Measurements from ENCODE around the gene CHRDL1. TPM values are rescaled to one million over a fixed set of nuclear protein-coding genes. Genes with fewer than 3 reads are reported as not detected.

CHRDL1 gene
- polyA plus RNA-seq, 1 of the 3 experiments (the other 2 are of a cell fraction): 0.64 TPM

- ChIA-PET POLR2A (no interaction called here), CTCF (no interaction called here)
- Histone ChIP-seq H3K79me2 (ENCODE audit: insufficient read depth) (no peaks in the 10 kb centered on the region), H3K4me2 (no peak overlapping the region), H4K20me1 (ENCODE audit: insufficient read depth) (no peaks in the 10 kb centered on the region), H3K9ac (no peak overlapping the region), H3K27ac (ENCODE audit: low read depth in 2 of 2, low read length in 1 of 2) (no peak overlapping the region), H3K4me1 (ENCODE audit: control insufficient read depth in 1 of 2, insufficient read depth in 2 of 2, low read depth in 1 of 2, low read length in 1 of 2) (no peaks in the 10 kb centered on the region; a peak in 1 of 4 replicates), H3F3A (replicated peaks; ENCODE audit: insufficient read depth) (no peaks in the 10 kb centered on the region), H3K36me3 (replicated peaks in 1 of 2; ENCODE audit: control insufficient read depth in 1 of 2, insufficient read depth in 2 of 2, low read length in 1 of 2) (no peaks in the 10 kb centered on the region), H3K4me3 (ENCODE audit: low read depth in 2 of 2, low read length in 1 of 2) (no peak overlapping the region), H3K27me3 (ENCODE audit: insufficient read depth) (peaks cover 4% of the 10 kb centered on the region; the same call in 1 of the 2 replicates), H2AFZ (ENCODE audit: low read depth) (no peak overlapping the region), H3K9me3 (no peaks in the 10 kb centered on the region), H3K9me2 (no peaks in the 10 kb centered on the region)
- no peak for DNase-seq
- WGBS (ENCODE audit: low lambda C conversion rate): 17% methylated on average over 1 of the region's 1 CpG
- TF ChIP-seq NRF1 (IDR thresholded peaks at IDR 0.05; ENCODE audit: low read depth, low read length) (no peak), RAD21 (IDR thresholded peaks at IDR 0.05; ENCODE audit: low read length) (no peak)
Measured at GRCh38 chrX:110691446-110691845, 104.2 kb downstream of the CHRDL1 start.

GRCh38 chrX:110684653-110685052, 111.0 kb downstream of the CHRDL1 start:
- Histone ChIP-seq H3K27me3 (ENCODE audit: insufficient read depth) (no peaks in the 10 kb centered on the region), H3K9me2 (no peaks in the 10 kb centered on the region), H3K27ac (ENCODE audit: low read depth in 2 of 2, low read length in 1 of 2) (no peak overlapping the region), H2AFZ (ENCODE audit: low read depth) (no peak overlapping the region), H3K9me3 (no peaks in the 10 kb centered on the region), H3K4me2 (no peak overlapping the region), H3K36me3 (replicated peaks in 1 of 2; ENCODE audit: control insufficient read depth in 1 of 2, insufficient read depth in 2 of 2, low read length in 1 of 2) (no peaks in the 10 kb centered on the region), H3K4me3 (ENCODE audit: low read depth in 2 of 2, low read length in 1 of 2) (no peak overlapping the region), H3F3A (replicated peaks; ENCODE audit: insufficient read depth) (no peaks in the 10 kb centered on the region), H3K4me1 (ENCODE audit: control insufficient read depth in 1 of 2, insufficient read depth in 2 of 2, low read depth in 1 of 2, low read length in 1 of 2) (no peaks in the 10 kb centered on the region), H3K9ac (no peak overlapping the region), H3K79me2 (ENCODE audit: insufficient read depth) (no peaks in the 10 kb centered on the region), H4K20me1 (ENCODE audit: insufficient read depth) (no peaks in the 10 kb centered on the region)
- ChIA-PET POLR2A (no interaction called here), CTCF (no interaction called here)
- DNase-seq: no peak
- 13% methylated on average over 3 of the region's 3 CpGs for WGBS (ENCODE audit: low lambda C conversion rate)
- TF ChIP-seq SIN3A (IDR thresholded peaks at IDR 0.05; ENCODE audit: borderline replicate concordance, low read depth, low read length) (no peak), MEF2A (IDR thresholded peaks at IDR 0.05; ENCODE audit: borderline replicate concordance, low read depth) (no peak), EP300 (IDR thresholded peaks at IDR 0.05; ENCODE audit: borderline replicate concordance in 1 of 2, low read depth in 1 of 2, low read length in 1 of 2) (no peak), NFIC (IDR thresholded peaks at IDR 0.05; ENCODE audit: borderline replicate concordance) (no peak), POLR2AphosphoS5 (IDR thresholded peaks at IDR 0.05; ENCODE audit: low read depth, low read length) (no peak), NRF1 (IDR thresholded peaks at IDR 0.05; ENCODE audit: low read depth, low read length) (no peak), FOXM1 (IDR thresholded peaks at IDR 0.05; ENCODE audit: low read depth) (no peak), RXRA (IDR thresholded peaks at IDR 0.05; ENCODE audit: borderline replicate concordance, low read depth) (no peak)

GRCh38 chrX:110683925-110684324, 111.7 kb downstream of the CHRDL1 start:
- H3K9me3 ChIP-seq: no peaks in the 10 kb centered on the region
- 12% methylated on average over 2 of the region's 2 CpGs for WGBS (ENCODE audit: low lambda C conversion rate)
- H3K4me1 ChIP-seq (ENCODE audit: control insufficient read depth in 1 of 2, insufficient read depth in 2 of 2, low read depth in 1 of 2, low read length in 1 of 2): no peaks in the 10 kb centered on the region
- no peak overlapping the region for H3K4me3 ChIP-seq (ENCODE audit: low read depth in 2 of 2, low read length in 1 of 2)
- no peak for TF ChIP-seq MXI1 (IDR thresholded peaks at IDR 0.05; ENCODE audit: low read depth, low read length)
- H3K36me3 ChIP-seq (replicated peaks in 1 of 2; ENCODE audit: control insufficient read depth in 1 of 2, insufficient read depth in 2 of 2, low read length in 1 of 2): no peaks in the 10 kb centered on the region
- H3K27ac ChIP-seq (ENCODE audit: low read depth in 2 of 2, low read length in 1 of 2): no peak overlapping the region
- CTCF ChIA-PET: no interaction called here
- H3K9ac ChIP-seq: no peak overlapping the region
- H3K79me2 ChIP-seq (ENCODE audit: insufficient read depth): no peaks in the 10 kb centered on the region
- no peaks in the 10 kb centered on the region for H3K9me2 ChIP-seq
- no peaks in the 10 kb centered on the region for H4K20me1 ChIP-seq (ENCODE audit: insufficient read depth)
- POLR2A ChIA-PET: no interaction called here
- no peak overlapping the region for H3K4me2 ChIP-seq
- no peaks in the 10 kb centered on the region for H3F3A ChIP-seq (replicated peaks; ENCODE audit: insufficient read depth)
- no peaks in the 10 kb centered on the region for H3K27me3 ChIP-seq (ENCODE audit: insufficient read depth)
- no peak for DNase-seq
- no peak overlapping the region for H2AFZ ChIP-seq (ENCODE audit: low read depth)
